Gastroesophageal sphincter (tissue), 3 donors: ENCODE data around the gene FGF5.
"Not testable (repeated sequence)": the region's sequence is repeated elsewhere in the genome, so short reads cannot be mapped to it uniquely, and the experiment has no call there.

ENCODE experiments used
- EP300 ChIP-seq: sonication (generic); formaldehyde crosslinking; IDR thresholded peaks from one replicate; pipeline ENCODE4 v1.6.1; 2017; ENCODE audit warnings: antibody characterized with exemption, mild to moderate bottlenecking
- TF ChIP-seq, protein P1 (sequence below), 4 experiments: fragments of 200-600 bp in 2 of 4; fragments of 450-650 bp in 2 of 4; sonication (generic) in 1 of 4; IDR thresholded peaks; one replicate each; pipeline ENCODE4 v1.5.1; 2017 to 2019; ENCODE audit warnings: antibody characterized with exemption in 4 of 4, mild to moderate bottlenecking in 2 of 4, moderate library complexity in 2 of 4

DNA sequence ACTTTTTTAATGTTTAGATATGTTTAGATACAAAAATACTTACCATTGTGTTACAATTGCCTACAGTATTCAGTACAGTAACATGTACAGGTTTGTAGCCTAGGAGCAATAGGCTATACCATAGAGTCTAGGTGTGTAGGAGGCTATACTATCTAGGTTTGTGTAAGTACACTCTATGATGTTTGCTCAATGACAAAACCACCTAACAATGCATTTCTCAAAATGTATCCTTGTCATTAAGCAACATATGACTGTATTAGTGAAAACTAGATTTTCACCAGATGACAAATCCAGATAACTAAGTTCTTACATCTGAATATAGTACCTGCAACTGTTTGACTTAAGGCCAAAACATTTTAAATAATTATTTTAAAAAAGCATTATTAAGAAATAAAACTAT is 49.4 kb downstream of the FGF5 start:
- not testable (repeated sequence) for TF ChIP-seq EP300
- TF ChIP-seq, protein P1, sequence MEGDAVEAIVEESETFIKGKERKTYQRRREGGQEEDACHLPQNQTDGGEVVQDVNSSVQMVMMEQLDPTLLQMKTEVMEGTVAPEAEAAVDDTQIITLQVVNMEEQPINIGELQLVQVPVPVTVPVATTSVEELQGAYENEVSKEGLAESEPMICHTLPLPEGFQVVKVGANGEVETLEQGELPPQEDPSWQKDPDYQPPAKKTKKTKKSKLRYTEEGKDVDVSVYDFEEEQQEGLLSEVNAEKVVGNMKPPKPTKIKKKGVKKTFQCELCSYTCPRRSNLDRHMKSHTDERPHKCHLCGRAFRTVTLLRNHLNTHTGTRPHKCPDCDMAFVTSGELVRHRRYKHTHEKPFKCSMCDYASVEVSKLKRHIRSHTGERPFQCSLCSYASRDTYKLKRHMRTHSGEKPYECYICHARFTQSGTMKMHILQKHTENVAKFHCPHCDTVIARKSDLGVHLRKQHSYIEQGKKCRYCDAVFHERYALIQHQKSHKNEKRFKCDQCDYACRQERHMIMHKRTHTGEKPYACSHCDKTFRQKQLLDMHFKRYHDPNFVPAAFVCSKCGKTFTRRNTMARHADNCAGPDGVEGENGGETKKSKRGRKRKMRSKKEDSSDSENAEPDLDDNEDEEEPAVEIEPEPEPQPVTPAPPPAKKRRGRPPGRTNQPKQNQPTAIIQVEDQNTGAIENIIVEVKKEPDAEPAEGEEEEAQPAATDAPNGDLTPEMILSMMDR (IDR thresholded peaks at IDR 0.05), result not testable (repeated sequence)
